CD4-positive, alpha-beta T cell treated with Interleukin-4 for 1 hour (primary cell): Measurements from ENCODE around the gene GALNS.
"Not testable (repeated sequence)": the region's sequence is repeated elsewhere in the genome, so short reads cannot be mapped to it uniquely, and the experiment has no call there.

Experiments
- DNase-seq, 2 donors: peaks; one replicate each; pipeline ENCODE4 v3.0.0-alpha.2; 2020 to 2022

GALNS gene

DNA sequence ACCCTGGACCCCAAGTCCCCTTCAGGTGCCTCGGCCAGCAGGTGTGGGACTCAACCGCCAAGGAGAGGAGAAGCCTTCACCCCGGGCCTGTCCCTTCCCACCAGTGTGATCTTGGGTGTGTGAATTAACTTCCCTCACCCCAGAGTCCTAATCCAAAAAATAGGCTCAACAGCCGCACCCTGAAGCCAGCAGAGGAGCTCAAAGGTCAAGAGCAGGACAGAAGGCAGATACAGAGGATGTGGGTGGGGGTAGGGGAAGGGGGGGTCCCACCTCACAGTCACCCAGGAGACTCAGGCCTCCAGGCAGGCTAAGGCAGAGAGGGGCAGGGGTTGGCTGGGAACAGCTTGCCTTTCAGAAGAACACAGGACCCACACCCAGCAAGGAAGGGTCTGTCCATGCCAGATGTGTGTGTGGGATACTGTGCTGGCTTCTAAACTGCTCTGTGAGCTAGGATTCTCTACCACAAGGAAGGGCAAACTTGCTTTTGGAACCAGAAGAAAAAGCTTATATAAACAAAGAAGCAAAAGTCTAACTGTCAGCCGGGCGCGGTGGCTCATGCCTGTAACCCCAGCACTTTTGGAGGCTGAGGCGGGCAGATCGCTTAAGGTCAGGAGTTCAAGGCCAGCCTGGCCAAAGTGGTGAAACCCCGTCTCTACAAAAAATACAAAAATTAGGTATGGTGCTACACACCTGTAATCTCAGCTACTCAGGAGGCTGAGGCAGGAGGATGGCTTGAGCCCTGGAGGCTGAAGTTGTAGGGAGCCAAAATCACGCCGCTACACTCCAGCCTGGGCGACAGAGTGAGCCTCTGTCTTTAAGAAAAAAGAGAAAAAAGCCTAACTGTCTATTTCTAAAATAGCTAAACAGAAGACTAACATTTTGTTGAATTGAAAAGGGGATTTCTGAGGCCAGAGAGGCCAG lies 76.3 kb downstream of the GALNS start:
- DNase-seq = no peak

DNA sequence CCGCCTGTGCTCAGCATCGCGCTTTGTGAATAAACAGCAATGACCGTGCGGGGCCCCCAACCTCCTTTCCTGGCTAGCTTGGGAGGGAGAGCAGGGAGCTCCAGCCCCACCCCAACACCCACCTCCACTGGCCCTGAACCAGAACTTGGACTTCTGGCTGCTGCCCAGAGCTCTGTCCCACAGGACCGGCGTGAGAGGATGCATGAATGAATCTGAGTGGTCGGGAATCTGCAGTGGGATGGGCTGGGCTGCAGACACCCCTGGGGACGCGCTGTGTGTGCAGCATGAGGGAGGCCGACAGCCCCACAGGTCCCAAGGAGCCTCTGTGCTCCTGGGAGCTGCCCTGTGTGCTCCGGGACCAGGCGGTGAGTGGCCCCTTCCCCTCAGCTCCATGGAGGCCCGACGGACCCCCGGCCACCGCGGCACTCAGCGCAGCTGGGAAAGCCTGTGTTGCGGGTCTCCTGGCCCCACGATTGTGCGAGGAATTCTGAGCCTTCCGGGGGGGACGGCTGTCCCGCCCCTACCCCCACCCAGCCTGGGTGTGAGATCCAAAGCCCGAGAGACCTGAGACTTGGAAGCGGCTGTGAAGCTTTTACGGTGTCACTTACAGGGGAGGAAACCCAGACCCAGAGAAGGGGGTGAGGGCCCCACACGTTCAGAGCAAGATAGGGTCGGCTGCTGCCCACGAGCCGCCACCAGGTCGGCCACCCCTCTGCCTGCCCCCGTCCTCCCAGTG lies 77.2 kb downstream of the GALNS start:
- no peak for DNase-seq

DNA sequence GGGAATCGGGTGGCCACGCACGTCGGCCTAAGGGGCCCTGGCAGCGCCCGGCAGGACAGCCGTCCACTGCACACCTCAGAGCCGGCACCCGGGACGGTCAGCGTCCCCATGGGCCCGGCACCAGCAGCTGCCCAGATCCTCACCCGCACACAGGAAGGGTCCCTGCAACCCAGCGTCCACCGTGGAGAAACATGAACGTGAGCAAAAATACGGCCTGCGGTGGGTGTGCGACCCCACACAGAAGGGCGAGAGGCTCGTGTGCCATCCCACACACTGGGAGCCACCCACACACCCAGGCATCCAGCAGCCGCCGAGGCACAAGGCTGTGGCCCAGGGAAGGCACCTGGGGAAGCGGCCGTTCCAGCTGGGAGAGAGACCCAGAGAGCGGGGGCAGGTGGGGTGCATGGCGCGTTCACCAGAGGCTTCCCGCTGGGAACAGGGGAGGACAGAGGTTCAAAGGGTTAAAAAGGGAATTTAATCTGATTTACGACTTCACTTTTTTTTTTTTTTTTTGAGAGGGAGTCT lies 78.1 kb downstream of the GALNS start:
- no peak for DNase-seq

DNA sequence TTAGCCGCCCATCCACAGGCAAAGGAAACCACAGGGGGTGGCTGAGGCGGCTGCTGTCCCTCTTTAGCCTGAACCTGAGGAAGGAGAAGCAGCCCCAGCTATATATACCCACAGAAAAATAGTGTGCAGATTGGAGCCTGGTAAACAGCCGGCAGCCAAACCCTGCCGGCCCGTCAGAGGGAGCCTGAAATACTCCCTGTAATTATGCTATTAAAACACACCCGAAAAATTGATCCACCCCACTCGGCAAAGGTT lies 78.5 kb downstream of the GALNS start:
- DNase-seq = no peak

DNA sequence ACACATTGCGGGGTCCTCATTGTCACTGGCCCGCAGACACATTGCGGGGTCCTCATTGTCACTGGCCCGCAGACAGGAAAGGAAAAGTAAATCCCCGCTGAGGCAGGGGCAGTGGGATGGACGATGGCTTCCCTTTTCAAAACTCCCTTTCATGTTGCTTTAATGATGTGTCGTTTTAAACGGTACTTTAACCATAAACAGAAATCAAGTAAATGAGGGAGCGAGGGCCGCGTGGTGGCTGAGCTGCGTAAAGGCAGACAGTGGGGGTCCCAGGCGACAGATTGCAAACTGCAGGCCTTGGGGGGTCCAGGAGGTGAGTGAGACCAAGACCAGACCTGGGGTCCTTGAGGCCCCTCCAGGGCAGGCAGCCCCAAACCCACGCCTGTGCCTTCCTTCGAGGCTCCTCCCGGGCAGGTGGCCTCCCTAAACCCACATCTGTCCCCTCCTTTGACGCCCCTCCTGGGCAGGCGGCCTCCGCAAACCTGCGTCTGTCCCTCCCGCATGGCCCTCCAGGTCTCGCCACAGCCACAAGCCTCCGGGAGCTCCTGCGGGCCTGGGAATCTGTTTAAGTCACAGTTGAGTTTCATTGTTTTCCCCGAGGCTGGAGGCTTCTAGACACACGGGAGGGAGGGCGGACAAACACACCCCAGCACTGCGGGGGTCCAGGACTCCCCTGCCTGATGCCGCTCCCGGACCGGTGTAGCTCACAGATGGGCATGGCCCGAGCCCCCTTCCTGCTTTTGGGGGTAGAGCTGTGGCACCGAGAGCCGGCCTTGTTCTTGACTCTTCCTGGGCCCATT lies 79.1 kb downstream of the GALNS start:
- DNase-seq = no peak

DNA sequence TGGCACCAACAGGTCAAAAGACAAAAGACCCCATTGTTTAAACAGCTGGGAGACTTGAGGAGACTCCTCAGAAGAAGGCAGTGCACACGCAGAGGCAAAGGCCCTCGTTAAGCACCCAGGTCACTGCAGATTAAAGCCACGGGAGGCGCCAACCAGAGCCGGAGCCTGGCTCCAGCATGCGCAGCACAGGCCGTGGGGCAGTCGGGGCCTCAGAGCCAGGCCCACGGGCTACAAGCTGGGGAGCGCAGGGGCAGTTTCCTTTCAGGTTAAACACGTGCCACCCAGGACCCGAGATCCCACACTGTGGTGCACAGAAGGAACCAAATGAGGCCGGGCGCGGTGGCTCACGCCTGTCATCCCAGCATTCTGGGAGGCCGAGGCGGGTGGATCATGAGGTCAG lies 80.9 kb downstream of the GALNS start:
- DNase-seq = no peak

DNA sequence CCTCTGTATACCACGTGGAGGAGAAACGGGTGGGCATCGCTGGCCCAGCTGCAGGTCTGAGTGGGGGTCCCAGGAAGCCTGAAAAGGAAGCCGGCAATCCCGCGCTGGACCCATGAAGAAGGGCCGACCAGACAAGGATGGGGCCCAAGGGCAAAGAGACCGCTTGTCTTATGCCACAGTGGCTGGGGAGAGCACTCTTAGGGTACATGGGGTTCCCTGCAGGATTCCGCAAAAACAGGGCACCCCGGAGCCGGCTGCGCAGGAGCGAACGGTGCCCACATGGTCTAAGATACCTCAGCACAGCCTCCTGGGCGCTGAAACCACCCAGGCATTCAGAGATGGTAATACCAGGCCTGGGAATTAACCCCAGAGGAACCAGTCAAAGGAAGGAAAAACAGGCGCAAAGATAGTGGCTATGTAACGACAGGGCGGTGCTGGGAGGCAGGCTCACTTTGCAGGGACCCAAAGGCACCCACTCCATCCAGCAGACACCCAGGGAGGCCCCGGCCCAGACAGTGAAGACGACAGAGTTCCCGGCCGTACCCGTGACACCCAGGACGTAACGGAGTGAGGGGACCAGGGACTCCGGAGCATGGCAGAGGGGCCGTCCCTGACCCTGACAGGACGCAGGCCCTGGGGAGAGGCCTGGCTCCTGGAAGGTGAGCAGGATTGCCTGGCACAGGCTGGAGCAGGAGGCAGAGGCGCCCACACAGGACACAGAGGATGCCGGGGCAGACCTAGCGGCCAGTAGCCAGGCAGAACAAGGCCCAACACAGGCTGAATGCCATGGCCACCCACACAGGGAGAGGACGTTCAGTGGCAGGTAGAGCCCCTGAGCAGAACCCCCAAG lies 82.0 kb downstream of the GALNS start:
- DNase-seq = no peak

DNA sequence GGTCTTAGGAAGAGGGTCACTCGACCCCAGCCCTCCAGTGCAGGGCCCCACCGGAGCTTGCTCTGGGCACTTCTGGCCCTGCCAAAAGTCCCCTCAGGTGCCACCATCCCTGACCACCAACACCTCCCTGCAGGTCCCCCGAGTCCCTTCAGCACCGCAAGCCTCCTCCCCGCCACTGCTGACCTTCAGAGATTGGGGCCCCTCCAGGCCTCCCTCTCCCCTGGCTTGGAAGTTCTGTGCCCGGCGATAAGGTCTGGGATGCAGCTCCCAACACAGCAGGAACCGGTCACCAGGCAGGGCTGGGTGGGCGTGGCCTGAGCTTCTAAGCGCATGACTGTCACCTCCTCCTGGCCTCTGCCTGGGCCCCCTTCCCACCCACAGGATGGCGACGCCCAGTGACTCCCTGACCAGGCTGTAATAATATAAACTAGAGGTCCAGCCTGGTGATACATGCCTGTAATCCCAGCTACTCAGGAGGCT lies 82.9 kb downstream of the GALNS start:
- peak in 1 of 2 donors; percentile 47 for DNase-seq

DNA sequence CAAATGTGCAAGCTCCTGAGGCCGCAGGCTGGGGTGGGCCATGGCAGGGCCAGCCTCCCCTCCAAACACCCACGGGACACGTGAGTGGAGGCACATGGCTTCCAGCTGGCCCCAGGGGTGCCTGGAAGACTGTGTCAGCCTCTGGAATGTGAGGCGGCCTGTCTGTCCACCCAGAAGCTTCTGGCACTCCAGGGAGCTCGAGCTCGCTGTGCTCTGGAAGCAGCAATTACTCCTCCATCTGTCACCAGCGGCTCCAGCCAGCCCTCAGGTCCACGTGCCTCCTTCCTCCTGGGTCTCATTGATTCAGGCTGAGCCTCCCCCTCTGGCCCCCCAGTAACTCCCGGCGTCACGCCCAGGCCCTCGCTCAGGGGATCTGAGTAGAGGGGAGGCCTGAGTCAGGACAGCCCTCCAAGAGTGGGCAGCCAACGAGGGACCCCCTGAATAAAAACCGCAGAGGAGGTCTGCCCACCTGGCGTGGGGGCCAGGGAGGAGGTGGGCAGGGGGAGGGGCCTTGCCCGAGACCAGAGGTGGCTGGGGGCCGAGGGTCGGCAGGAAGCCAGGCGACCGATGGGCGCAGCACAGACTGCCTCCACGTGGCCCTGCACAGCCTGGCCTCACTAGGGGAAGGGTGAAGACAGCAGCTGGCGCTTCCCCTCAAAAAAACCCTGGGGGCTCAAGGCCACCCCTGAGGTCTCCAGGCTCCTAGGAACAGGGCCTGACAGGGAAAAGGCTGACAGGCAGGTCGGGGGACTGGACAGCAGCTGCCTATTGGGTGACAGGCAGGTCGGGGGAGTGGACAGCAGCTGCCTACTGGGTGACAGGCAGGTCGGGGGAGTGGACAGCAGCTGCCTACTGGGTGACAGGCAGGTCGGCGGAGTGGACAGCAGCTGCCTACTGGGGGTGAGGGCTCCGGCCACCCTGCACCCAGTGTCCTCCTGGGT lies 83.6 kb downstream of the GALNS start:
- DNase-seq = no peak

DNA sequence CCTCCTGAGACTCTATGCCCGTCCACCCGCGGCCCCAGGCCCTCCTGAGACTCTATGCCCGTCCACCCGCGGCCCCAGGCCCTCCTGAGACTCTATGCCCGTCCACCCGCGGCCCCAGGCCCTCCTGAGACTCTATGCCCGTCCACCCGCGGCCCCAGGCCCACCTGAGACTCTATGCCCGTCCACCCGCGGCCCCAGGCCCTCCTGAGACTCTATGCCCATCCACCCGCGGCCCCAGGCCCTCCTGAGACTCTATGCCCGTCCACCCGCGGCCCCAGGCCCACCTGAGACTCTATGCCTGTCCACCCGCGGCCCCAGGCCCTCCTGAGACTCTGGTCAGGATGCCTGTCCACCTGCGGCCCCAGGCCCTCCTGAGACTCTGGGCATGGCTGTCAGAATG lies 85.0 kb downstream of the GALNS start:
- not testable (repeated sequence) for DNase-seq

DNA sequence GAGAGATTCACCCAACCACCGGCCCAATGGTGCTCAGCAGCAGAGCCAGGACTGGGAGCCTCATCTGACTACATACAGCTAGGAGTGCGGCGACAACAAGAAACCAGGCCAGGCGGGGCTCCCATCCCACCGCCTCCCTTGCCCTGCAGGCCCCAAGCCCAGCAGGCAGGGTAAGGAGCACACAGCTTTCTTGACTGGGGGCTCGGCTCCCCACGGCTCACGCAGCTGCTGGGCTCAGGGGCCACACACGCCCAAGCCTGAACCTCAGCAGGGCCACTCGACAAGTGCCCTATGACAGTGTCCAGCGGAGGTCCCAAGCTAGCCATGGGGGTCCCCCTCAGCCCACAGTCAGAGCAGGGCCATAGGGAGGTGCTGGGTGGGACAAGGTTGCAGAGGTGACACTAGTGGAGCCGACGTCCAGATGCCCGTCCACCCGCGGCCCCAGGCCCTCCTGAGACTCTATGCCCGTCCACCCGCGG lies 85.4 kb downstream of the GALNS start:
- no peak for DNase-seq

DNA sequence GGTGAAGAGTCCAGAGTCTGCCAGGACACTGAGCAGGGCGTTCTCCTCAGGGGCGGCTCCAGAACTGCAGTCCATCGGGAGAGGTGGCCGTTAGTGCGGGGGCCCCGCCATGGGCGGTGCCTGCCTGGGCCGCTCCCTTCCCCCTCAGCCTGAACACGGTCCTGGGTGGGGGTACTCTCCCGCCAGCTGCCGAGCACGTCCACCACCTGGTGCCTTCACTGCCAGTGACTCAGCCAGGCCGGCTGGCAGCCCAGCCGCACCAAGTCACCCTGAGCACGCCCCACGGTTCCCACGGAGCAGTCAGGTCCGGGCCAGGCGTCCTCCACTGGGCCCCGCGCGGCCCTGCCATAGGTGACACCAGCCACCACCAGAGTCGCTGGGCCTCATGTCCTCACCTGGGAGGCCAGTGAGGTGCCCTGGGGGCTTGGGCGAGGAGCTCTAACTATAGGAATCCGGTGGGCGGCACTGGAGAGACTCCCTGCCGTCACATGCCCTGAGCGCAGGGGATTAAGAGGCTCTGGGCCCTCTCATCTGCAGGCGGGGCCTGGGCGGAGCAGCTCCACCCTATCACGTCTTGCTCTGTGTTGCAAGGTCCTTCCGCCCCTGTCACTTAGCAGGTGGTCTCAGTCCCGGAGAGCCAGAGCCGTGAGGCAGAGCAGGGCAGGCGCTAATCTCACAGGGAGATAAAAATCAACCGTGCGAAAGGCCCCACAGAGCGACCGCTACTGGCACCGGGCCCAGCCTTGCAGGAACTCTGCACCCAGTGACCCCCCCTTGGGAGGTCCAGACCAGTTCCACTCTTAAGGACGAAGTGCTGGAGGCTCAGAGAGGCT lies 86.1 kb downstream of the GALNS start:
- DNase-seq = peak in 1 of 2 donors; percentile 60

DNA sequence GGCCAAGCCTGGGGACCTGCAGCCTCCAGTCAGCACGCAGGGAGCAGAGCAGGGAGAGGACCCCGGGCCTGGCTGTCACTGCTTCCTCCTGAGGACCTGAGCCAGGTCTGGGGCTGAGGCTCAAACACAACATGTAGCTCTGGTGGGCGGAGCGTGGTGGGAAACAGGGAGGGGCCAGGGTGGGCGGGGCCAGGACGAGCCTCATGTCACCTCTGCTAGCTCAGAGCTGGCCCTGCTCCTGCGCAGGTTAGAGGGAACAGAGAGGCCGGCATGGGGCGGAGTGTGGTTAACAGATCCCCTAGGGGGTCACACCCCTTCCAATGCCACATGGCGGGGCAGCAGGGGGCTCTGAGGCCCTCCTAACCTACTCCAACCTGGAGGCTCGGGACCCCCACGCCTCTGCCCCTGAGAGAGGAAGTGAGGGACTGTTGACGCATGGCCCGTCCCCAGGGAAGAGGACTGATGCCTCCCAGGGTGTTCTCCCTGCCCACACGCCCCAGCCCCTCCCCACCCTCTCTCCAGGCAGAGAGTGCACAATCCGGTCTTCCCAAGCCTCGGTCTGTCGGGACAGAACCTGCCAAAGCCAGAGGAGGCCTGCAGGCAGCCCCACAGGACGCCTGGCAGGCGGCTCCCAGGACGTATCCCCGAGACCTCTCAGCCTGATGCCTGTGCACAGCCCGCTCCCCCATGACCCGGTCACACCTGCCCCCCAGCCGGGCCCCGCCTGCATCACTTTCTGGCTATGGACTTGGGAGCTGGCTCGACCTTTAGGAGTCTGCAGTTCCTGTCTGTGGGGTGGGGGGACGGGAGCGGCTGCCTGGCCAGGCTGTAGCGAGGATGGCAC lies 86.9 kb downstream of the GALNS start:
- DNase-seq = peak in 1 of 2 donors; percentile 49

DNA sequence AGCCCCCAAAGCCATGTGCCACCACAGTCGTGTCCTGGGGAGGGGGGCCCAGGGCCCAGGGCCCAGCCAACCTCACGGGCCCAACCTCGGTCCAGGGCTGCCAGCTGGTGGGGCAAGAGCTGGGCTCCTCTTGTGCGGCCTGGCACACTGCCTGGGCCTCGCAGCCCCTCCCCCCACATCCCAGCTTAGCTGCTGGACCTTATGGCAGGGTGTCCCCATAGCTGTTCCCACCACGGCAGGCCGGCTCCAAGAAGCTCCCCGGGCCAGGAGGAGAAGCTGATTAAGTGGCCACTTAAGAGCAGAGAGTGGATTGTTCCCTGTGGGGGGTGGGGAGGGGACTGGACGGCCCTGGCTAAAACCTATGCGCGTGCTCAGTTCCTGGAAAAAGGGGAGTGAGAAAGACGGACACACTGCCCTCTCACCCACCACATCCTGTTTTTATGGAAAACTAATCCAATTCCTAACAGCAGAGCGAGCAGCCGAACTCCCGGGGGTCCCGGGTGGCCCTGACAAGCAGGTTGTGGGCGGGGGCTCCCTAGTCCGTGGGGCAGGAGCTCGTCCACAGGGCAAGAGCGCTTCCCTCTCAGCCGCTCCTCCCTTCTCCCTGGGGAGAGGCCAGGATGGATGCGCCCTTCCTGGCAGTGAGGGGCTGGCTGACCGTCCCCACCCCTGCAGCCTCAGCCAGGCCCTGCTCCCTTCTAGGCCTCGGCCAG lies 88.5 kb downstream of the GALNS start:
- no peak for DNase-seq

DNA sequence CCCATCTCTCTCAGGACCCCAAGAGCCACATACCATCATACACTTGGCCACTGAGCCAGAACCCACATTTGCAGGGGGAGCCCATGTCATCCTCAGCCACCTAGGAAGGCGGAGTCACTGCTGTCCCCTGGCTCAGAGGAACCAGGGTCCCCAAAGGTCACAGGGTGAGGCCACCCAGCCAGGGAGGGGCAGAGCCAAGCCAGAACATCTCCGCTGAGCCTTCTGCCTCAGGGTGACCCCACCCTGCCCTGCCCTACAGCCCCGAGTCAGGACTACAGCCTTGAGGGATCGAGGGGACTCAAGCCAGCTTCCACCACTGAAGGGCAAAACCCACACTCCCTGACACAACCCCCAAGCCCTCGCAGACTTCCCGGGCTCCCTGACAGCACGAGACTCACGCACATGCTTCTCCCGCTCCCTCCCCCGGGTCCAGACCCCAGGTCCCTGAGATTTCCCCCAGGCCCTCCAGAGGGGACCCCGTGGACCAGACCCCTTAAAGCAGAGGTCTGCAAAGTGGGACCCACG lies 89.1 kb downstream of the GALNS start:
- DNase-seq = no peak

DNA sequence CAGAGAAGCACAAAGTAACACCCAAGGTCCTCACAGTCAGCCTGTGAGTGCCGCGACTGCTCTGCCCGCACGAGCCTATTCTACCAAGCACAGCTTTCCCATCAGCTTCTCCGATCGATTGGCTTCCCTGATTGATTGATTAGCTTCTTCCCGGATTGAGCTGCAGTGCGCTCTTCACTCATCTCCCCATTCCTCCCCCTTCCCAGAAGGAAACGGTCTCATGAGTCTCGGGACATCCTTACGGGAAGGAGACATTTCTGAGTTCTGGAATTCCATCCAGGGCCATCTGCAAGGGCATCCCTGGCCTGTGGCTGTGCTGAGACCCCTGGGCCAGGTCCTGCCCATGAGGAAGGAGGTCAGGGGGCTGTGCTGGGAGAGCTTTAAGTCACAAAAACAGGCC lies 89.8 kb downstream of the GALNS start:
- no peak for DNase-seq

DNA sequence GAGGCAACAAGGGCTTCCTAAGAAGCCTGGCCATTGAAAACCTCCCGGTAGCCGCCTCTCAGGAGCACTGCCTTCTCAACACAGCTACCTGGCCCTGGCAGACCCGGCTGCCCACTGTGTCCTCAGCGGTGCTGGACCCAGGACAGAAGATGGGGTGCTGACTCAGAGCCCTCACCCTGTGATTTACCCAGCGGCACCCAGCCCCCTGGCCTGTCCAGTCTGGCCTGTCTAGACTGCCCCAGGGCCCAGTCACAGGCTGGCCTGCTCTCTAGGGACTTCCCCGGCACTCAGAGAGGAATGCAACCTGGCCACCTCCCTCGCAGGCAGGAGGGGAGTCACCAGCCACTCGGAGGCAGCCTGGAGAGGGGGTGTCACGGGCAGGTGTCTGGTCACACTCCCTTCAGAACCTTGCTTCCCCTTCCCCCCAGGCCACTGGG lies 91.8 kb downstream of the GALNS start:
- DNase-seq = no peak

DNA sequence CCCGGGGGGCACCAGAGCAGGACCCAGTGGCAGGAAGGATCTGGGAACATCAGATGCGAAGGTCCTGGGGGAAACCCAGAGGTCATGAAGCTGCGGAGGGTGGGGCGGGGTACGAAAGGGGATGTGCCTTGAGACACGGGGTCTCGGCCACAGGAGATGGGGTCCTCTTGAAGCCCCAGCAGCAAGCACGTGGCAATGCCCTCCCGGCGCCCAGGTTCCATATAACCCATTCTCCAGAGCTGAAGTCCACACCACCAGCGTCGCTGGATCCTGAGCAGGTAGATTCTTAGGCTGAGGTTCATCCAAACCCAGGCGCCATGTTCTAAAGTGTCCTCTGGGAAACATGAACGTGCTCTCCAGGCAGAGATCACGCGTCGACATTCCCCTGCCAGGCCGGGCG lies 92.7 kb downstream of the GALNS start:
- DNase-seq = no peak
